Stimulated activated CD8-positive, alpha-beta memory T cell treated with anti-CD3 and anti-CD28 coated beads, Interleukin-15, amount 100 ng/mL, for 48 hours (primary cell): ENCODE results near the gene CC2D2A.

Source experiments
- DNase-seq, 2 donors: peaks; one replicate each; pipeline ENCODE4 v3.0.0-alpha.2; 2020; ENCODE audit warnings: low read depth in 2 of 2

Gene CC2D2A

DNA sequence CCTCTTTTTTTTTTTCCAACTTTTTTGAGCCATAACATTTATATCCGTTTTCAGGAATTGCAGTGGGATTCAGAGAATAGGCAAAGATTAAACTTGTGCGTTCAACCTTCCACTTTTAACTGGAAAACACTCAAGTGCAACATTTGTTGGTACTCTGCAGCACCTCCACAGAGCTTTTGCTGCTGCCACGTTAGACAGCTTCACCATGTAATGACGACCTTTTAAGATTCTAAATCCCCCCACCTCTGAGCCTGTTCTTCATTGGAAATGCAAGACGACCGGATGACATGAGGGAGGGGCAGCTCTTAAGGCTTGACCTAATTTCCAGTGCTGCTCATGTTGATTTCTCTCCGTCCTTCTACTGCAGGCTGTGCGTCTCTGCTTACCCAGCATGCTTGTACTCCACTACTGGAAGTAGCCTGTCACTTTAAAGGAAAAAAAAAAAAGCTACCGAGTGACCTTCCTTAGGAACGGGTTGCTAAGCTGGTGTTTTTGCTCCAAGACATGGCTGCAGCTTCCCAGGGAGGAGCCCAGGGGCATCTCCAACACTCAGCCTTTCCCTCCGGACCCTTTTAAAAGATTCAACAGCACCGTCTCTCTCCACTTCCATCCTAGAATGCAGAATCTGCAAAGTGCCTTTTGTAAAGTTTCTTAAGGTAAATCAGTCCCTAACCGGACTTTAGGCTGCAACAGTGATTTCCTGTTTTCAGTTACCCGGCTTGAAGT is at the start of gene CC2D2A:
Gene CC2D2A (plus strand): TSS at position 481 of the 726 bp plus-strand sequence. CDS start 6,051 bp downstream, outside the sequence.
- DNase-seq: no peak

DNA sequence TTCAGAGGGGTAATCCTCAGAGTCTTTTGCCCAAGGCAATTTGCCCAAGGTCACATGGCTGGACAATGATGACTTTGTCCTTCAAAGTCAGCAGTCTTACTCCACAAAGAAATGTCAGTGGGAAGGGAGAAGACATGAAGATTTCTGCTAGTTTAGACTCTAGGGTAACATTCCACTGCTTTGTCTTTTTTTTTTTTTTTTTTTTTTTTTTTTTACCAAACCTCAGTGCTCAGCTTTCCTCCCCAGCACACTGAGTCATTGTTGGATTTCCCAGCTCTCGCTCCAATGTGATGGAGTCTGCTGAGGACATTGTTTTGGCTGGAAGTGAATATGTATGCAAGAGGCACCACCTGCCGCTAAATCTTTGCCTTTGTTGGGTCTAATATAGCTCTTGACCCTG is 49.0 kb upstream of the CC2D2A start:
- no peak for DNase-seq

- DNase-seq: no peak
These were observed 46.4 kb upstream of the CC2D2A start for GRCh38 chr4:15423285-15423711.

DNA sequence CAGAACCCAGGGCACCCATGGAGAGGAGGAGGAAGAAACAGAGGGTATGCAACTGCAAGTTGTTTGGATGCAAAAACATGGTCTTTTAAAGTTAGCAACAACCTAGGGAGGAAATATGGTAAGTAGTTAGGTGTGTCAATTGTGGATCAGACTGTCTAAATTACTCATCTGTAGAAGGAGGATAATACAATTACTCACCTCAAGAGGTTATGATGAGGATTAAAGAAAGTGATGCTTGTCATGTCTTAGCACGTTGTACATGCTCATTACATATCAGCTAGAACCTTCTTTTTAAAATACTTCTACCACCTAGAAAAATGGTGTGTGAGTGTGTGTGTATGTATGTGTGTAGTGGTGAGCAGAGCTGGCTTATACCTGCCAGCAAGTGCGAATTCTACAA is 44.2 kb upstream of the CC2D2A start:
- DNase-seq: no peak

GRCh38 chr4:15427161-15427560 is 42.5 kb upstream of the CC2D2A start:
- no peak for DNase-seq

- DNase-seq: no peak
These were observed 42.0 kb upstream of the CC2D2A start, which contains the start of gene C1QTNF7 for GRCh38 chr4:15427701-15428100. TSS of gene C1QTNF7 (plus strand) at chr4:15428033. CDS start at chr4:15435744, 7,711 bp downstream.

DNA sequence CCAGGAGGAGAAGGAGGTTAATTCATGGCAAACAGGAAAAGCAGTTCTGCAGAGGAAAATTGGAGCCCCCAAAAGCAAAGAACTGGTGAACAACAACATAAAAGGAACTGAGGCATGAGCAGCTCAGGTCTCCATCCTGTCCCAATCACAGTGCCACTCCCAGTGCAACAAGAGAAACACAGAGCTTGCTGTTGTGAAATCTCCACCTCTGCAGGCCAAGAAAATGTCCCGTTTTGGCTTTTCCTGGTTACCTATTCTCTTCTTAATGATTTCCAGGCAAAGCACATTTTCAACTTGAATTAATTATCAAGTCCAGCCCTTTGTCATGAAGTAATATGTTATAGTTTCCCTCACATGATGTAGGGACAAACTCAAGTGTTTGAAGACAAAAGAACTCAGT is 41.1 kb upstream of the CC2D2A start:
- no peak for DNase-seq

GRCh38 chr4:15434091-15434490 is 35.6 kb upstream of the CC2D2A start:
- DNase-seq: no peak

DNA sequence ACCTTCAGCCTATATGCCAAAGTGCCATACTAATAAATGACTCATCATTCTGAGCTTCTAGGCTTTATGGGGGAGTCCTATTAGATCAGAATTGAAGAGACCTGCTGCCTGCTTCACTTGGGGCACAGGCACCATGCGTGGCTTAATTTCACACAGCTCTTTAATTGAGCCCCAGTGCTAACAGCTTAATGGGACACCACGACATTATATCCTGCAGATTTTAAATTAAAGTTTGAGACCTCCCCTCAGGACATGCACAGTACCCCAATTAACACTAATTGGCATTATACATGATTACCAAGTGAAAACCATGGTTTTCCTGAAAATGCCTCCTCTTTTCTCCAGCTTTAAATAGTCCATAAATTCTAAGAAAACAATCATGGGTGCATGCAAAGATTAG is 35.0 kb upstream of the CC2D2A start:
- no peak for DNase-seq

DNA sequence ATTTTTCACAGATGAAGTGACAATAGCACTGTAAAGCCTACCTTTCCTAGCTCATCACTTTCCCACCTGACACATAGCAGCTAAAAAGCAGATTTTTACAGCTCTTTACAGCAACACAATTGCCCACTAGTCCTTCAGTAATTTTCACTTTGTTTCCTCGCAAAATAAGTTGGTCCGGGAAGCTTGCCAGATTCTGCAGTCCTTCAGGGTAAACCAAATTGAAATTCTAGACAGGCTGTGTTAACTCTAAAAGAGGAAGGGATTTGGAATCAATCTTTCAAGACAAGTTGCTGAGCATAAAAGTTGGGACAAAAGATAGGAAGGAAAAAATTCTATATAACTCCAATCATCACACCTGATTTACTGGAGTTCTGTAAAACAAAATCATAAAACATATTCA is 33.2 kb upstream of the CC2D2A start:
- DNase-seq: no peak

DNA sequence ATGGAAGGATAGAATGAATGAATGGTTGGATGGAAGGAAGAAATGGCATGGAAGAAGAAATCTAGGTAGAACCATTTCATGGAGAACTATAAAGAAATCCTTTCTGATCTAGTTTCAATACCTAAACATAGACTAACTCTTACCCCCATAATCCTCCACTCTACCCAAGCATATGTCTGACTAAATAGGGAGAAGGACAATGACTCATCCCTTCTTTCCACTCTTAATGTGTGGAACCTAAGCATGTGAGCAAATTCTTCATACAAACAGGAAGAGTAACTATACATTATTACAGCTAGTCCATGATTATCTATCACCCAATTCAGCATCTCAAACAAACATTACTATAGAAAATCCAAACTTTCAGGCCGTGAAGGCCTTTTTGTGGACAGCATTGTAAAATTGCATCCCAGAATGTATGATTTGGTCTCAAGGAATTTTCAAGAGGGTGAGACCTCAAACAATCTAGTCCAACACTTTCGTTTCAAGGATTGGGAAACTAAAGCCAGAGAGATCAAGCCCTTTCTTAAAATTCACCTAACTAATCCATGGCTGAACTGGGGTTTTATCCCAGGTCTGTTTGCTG is 30.6 kb upstream of the CC2D2A start:
- DNase-seq: no peak

GRCh38 chr4:15443371-15444160 is 26.1 kb upstream of the CC2D2A start:
- no peak for DNase-seq

DNA sequence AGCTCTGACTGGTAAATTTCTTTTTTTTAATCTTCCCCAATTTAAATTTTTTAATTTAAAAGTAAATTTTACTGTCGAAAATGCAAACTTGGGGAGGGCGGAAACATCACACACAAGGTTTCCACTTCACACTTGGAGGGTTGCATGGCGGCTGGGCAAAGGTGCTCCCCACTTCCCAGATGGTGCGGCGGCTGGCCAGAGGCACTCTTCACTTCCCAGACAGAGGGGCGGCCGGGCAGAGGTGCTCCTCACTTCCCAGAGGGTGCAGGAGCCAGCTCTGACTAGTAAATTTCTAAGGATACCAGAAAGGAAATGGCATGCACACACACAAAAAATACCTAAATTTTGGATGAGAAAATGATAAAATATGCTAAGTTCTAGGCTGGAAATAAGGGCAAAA is 25.4 kb upstream of the CC2D2A start:
- no peak for DNase-seq

GRCh38 chr4:15444879-15445547 is 24.7 kb upstream of the CC2D2A start:
- no peak for DNase-seq

DNA sequence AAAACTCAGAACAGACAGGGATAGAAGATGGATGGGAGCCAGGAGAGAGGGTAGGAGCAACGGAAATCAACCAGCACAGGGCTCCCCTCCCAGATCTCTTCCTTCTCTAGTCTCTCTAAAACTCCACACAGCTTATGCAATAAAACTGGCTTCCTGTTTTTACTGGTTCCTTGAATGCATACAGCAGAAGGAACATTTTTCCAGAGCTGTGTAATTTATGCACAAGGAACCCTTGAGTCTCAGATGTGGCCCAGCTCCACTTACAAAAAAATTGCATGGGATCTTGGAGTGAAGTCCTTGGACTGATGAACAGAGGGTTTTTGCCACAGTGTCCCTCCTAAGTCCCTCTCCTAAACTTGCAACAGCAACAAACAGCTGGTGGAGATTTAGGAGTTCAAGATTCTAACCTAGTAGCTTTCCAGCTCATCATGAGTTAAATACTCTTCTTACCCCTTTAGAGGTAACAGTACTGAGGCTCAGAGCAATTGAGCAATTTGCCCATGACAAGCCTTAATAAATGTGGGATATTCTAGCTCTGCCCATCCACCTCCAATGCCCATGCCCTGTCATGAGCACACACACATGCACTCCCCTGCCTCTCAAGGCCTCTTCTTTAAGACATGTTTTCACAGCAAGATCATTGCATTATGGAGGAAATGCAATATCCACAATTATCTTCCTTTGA is 18.4 kb upstream of the CC2D2A start:
- DNase-seq: no peak

DNA sequence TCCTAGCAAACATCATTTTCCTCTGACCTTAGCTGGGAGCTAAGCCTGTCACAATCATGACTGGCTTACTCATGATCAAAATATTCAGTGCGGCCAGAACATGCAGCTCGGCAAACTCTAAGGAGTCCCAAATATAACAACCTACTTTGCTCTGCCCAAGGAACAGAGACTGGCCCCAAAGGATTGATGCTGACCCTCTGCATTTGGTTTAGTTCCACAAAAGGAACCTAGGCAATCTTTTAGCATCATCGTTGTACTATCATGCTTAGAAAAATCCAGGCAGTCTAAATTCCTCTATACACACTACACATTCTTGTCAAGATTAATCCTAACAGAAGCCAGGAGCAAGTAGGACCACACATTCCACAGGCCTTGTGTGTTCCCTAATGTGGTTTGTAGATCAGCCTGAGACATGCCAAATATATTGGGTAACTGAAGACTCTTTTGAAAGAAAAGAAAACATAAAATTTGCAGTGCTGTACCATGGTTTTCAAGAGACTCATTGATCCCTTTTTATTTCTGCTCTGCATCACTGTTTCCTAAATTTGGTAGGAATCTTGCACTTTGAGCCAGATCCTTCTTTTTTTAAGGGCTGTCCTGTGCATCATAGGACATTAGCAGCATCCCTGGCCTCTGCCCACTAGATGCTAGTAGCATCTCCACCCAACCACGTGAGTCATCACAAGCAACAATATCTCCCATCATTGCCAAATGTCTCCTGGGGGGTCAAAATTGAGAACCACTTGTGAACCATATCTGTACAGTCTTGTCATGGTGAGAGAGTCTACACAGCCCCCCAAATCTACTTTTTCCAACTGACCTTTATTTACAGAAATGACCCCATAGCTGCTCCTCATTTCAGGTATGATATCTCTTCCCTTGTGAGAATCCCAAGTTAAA is 17.6 kb upstream of the CC2D2A start:
- DNase-seq: no peak

DNA sequence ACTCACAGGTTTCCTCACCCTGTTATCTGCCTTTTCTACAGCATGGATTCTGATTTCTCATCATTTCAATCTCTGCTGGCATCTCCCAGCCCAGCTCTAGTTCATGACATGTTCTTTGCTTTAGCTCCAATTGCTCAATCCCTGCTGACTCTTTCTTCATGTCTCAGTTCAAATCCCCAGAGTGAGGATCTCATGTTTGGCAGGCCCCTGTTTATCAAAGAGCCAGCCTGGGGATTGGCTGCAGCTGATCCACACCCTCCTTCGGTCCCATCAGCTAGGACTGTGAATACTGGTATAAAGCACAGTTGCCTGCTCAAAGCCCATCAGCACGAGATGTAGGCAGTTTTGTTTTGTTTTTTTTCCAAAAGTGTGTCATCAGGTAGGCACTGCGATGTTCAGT is 14.4 kb upstream of the CC2D2A start:
- no peak for DNase-seq

- DNase-seq: no peak
These were observed 12.1 kb upstream of the CC2D2A start for GRCh38 chr4:15457406-15458201.

DNA sequence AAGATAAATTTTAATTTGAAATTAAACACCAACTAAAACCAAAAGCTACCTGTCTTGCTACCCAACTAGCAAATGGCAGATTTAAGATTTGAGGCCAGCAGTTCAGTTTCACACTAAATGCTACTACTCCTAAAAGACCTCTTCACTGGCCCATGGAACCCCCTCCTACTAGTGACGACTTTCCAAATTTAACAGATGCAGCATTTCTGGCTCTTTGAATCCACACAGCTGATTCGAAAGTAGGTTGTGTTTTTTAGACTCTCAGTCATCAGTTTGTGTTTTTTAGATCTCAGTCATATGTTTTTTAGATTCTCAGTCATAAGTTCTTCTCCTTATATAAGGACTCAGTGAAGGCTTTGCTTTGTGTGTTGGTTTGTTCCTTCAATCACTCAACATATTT is 11.1 kb upstream of the CC2D2A start:
- DNase-seq: no peak

GRCh38 chr4:15459706-15460105 is 10.0 kb upstream of the CC2D2A start:
- no peak for DNase-seq
